GM21529 (cell line): Measurements from ENCODE around the gene DPPA5.
"Not testable (repeated sequence)": the region's sequence is repeated elsewhere in the genome, so short reads cannot be mapped to it uniquely, and the experiment has no call there.

Source experiments
- ATAC-seq: cut with Tn5 transposase; IDR thresholded peaks from one replicate; pipeline ENCODE4 v1.9.1; 2021; ENCODE audit not compliant: unreplicated experiment

Gene DPPA5

GRCh38 chr6:73353636-73354593 is at the start of gene DPPA5:
TSS of gene DPPA5 (minus strand) at chr6:73354276. CDS start at chr6:73354225, 51 bp downstream.
- no peak for ATAC-seq

GRCh38 chr6:73400656-73401055 is 46.6 kb upstream of the DPPA5 start:
- ATAC-seq = no peak

GRCh38 chr6:73395875-73396274 is 41.8 kb upstream of the DPPA5 start:
- ATAC-seq = no peak

GRCh38 chr6:73394577-73395354 is 40.7 kb upstream of the DPPA5 start, which contains the start of gene DDX43:
TSS of gene DDX43 (plus strand) at chr6:73394828. CDS start at chr6:73394906, 78 bp downstream.
- ATAC-seq = no peak

- ATAC-seq = no peak
Observed at GRCh38 chr6:73393278-73393677, 39.2 kb upstream of the DPPA5 start.

- ATAC-seq = not testable (repeated sequence)
Observed at GRCh38 chr6:73392188-73392587, 38.1 kb upstream of the DPPA5 start.

GRCh38 chr6:73391675-73392074 is 37.6 kb upstream of the DPPA5 start:
- no peak for ATAC-seq

GRCh38 chr6:73389854-73390253 is 35.8 kb upstream of the DPPA5 start:
- ATAC-seq = no peak

GRCh38 chr6:73388800-73389512 is 34.9 kb upstream of the DPPA5 start:
- peak; percentile 86 for ATAC-seq

- ATAC-seq = peak; percentile 24
Observed at GRCh38 chr6:73388433-73388799, 34.3 kb upstream of the DPPA5 start.

GRCh38 chr6:73382462-73383113 is 28.5 kb upstream of the DPPA5 start:
- ATAC-seq = no peak

- ATAC-seq = not testable (repeated sequence)
Observed at GRCh38 chr6:73381531-73381930, 27.5 kb upstream of the DPPA5 start.

- no peak for ATAC-seq
Observed at GRCh38 chr6:73377225-73377624, 23.1 kb upstream of the DPPA5 start.

GRCh38 chr6:73375216-73375615 is 21.1 kb upstream of the DPPA5 start:
- ATAC-seq = no peak

- no peak for ATAC-seq
Observed at GRCh38 chr6:73372516-73372915, 18.4 kb upstream of the DPPA5 start.

GRCh38 chr6:73371984-73372383 is 17.9 kb upstream of the DPPA5 start:
- ATAC-seq = no peak

- ATAC-seq = no peak
Observed at GRCh38 chr6:73369563-73369962, 15.5 kb upstream of the DPPA5 start, which contains the start of gene OOEP. TSS of gene OOEP (minus strand) at chr6:73369897. CDS start at chr6:73369792, 105 bp downstream.

GRCh38 chr6:73369157-73369556 is 15.1 kb upstream of the DPPA5 start:
- ATAC-seq = no peak

- no peak for ATAC-seq
Observed at GRCh38 chr6:73368675-73369074, 14.6 kb upstream of the DPPA5 start.

GRCh38 chr6:73367761-73368355 is 13.8 kb upstream of the DPPA5 start:
- no peak for ATAC-seq
